Thymus (tissue), 11 donors: Measurements from ENCODE around the gene NUDC. TPM values are rescaled to one million over a fixed set of nuclear protein-coding genes. Genes with fewer than 3 reads are reported as not detected.
"Not testable (repeated sequence)": the region's sequence is repeated elsewhere in the genome, so short reads cannot be mapped to it uniquely, and the experiment has no call there.

Experiments used
- DNase-seq, 9 donors: peaks; one replicate each; pipeline ENCODE4 v3.0.0-alpha.2; 2013; ENCODE audit warnings: low spot score in 9 of 9, low read depth in 6 of 9, missing footprints in 1 of 9
- H3K27ac ChIP-seq, 2 donors: one replicate each; pipeline ENCODE4 v1.5.1; 2013; ENCODE audit warnings: control low read depth in 1 of 2, low read depth in 1 of 2, low read length in 1 of 2, mild to moderate bottlenecking in 1 of 2, moderate library complexity in 1 of 2
- H3K27me3 ChIP-seq, 2 donors: one replicate each; pipeline ENCODE4 v1.5.1; 2013; ENCODE audit warnings: low read length in 1 of 2; ENCODE audit not compliant: control insufficient read depth in 2 of 2, insufficient read depth in 1 of 2
- H3K36me3 ChIP-seq, 2 donors: one replicate each; pipeline ENCODE4 v1.5.1; 2013; ENCODE audit warnings: low read length in 1 of 2, mild to moderate bottlenecking in 1 of 2, moderate library complexity in 1 of 2; ENCODE audit not compliant: control insufficient read depth in 2 of 2, insufficient read depth in 2 of 2
- H3K4me1 ChIP-seq, 2 donors: one replicate each; pipeline ENCODE4 v1.5.1; 2013; ENCODE audit warnings: low read length in 2 of 2; ENCODE audit not compliant: control insufficient read depth in 2 of 2, insufficient read depth in 2 of 2
- H3K4me3 ChIP-seq, 2 donors: one replicate each; pipeline ENCODE4 v1.5.1; 2013; ENCODE audit warnings: low read length in 2 of 2, control low read depth in 1 of 2, mild to moderate bottlenecking in 1 of 2
- H3K9me3 ChIP-seq, 2 donors: one replicate each; pipeline ENCODE4 v1.5.1; 2013; ENCODE audit warnings: low read length in 1 of 2, mild to moderate bottlenecking in 1 of 2; ENCODE audit not compliant: control insufficient read depth in 2 of 2, insufficient read depth in 1 of 2
- WGBS: extraction: QIAGEN DNeasy Blood & Tissue Kit; methylation state at CpG from one replicate; pipeline ENCODE4 v1.1.7; 2013; 5-methylcytosine and 5-hydroxymethylcytosine counted together
- polyA plus RNA-seq: library from polyadenylated mRNA; stranded (reverse); fragments of 200-250 nt; gene quantifications from one replicate; pipeline ENCODE4 v1.2.3, GENCODE V29; 2013
- total RNA-seq: library from RNA; stranded (reverse); fragments of 120-200 nt; gene quantifications from one replicate; pipeline ENCODE4 v1.2.4, GENCODE V29; 2013
- donor health status: healthy.

The NUDC gene
- total and polyA plus RNA-seq, 2 donors = 48.1 to 51.6 TPM

DNA sequence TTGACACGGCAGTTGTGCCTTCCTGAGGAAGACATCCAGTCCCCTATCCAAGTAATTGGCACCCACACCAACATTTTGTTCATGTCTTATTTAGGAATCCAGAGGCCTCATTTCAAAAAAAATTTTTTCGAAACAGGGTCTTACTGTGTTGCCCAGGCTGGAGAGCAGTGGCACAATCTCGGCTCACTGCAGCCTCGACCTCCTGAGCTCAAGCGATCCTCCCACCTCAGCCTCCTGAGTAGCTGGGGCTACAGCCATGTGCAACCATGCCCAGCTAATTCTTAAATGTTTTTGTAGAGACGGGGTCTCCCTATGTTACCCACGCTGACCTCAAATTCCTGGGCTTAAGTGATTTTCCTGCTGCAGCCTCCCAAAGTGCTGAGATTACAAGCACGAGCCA is 62.7 kb downstream of the NUDC start:
- Histone ChIP-seq H3K4me3 (no peak overlapping the region), H3K36me3 (no peaks in the 10 kb centered on the region), H3K9me3 (no peaks in the 10 kb centered on the region), H3K4me1 (no peaks in the 10 kb centered on the region), H3K27ac (no peak overlapping the region), H3K27me3 (peaks cover 0 to 18% of the 10 kb centered on the region in 2 donors)
- DNase-seq = no peak
- 95% methylated on average over 8 of the region's 8 CpGs for WGBS

DNA sequence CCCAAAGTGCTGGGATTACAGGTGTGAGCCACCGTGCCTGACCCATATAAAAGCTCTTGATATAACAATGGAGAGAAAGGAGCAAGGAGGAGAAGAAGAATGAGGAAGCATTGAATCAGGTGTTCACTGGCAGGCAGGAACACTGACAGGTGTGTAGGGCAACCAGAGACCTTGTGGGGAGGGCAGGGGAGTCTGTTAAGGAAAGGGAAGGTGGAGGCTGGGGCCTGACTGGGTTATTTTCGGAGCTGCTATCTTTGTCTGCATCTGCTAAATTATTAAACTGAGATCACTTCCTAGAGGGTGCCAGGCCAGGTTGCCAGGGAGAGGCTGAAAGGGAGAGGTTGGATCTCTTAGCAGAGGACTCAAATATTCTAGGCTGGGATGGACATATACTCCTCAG is 65.1 kb downstream of the NUDC start:
- no peak for DNase-seq
- no peak overlapping the region for H3K27ac ChIP-seq

DNA sequence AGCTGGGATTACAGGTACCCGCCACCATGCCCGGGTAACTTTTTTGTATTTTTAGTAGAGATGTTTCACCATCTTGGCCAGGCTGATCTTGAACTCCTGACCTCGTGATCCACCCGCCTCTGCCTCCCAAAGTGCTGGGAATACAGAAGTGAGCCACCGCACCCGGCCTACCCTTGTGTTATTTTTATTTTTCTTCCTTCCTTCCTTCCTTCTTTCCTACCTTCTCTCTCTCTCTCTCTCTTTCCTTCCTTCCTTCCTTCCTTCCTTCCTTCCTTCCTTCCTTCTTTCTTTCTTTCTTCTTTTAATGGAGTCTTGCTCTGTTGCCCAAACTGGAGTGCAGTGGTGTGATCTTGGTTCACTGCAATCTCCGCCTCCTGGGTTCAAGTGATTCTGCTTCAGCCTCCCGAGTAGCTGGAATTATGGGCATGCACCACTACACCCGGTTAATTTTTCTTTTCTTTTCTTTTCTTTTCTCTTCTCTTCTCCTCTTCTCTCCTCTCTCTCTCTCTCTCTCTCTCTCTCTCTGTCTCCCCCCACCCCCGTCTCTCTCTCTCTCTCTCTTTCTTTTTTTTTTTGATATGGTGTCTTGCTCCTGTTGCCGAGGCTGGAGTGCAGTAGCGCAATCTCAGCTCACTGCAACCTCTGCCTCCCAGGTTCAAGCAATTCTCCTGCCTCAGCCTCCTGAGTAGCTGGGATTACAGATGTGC is 68.0 kb downstream of the NUDC start:
- peaks cover 6 to 22% of the 10 kb centered on the region in 2 donors for H3K4me1 ChIP-seq
- H3K4me3 ChIP-seq, DNase-seq, H3K27ac ChIP-seq, H3K36me3 ChIP-seq: not testable (repeated sequence)
- H3K9me3 ChIP-seq = peaks cover 0 to 13% of the 10 kb centered on the region in 2 donors
- peaks cover 26 to 53% of the 10 kb centered on the region in 2 donors for H3K27me3 ChIP-seq
- 93% methylated on average over 12 of the region's 12 CpGs for WGBS

More for the DNA sequence above, 65.1 kb downstream of the NUDC start:
- no peaks in the 10 kb centered on the region for H3K36me3 ChIP-seq
- peaks cover 0 to 4% of the 10 kb centered on the region in 2 donors for H3K9me3 ChIP-seq
- no peak overlapping the region for H3K4me3 ChIP-seq
- H3K27me3 ChIP-seq = peaks cover 4 to 32% of the 10 kb centered on the region in 2 donors
- peaks cover 0 to 8% of the 10 kb centered on the region in 2 donors for H3K4me1 ChIP-seq
- 55% methylated on average over 2 of the region's 2 CpGs for WGBS

DNA sequence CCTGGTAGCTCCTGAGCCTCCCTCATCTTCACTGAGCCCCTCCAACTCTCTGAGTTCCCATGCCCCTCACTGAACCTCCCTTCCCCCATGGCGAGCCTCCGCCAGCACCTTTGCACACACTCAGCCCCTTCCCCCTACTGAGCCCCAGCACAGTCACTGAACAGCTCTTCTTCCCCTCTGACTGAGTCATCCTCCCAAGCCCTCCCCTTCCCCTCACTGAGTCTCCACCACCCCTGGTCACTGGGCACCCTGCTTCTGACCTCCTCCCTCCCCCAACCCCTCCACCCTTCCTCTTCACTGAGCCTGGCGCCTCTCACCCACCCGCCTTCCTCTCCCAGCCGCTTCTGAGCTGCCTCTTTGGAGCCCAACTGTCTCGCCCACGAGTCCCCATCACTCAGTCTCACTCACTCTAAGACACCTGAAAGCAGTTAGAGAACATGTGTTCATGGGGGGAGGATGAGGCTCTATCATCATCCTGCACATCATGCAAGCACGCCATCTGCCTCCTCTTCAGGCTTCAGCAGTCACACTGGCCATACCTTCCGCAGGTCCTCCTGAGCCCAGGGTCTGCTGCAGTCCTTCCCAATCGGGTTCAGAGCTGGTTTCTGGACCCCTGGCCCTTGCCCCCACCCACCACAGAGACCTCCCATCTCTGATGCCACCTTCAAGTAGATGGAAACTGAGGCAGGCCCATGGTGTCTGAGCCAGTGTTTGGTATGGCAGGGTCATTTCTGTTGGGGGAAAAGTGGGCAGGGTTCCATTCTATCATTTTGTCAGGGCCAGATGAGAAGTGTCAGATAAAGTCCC is 70.0 kb downstream of the NUDC start:
- peaks cover 45 to 69% of the 10 kb centered on the region in 2 donors for H3K27me3 ChIP-seq
- peaks cover 7 to 26% of the 10 kb centered on the region in 2 donors for H3K4me1 ChIP-seq
- WGBS = 42% methylated on average over 10 of the region's 10 CpGs
- H3K9me3 ChIP-seq = peaks cover 0 to 13% of the 10 kb centered on the region in 2 donors
- no peak overlapping the region for H3K4me3 ChIP-seq
- no peaks in the 10 kb centered on the region for H3K36me3 ChIP-seq
- peak in 1 of 9 donors; percentile 56 for DNase-seq
- H3K27ac ChIP-seq = no peak overlapping the region

DNA sequence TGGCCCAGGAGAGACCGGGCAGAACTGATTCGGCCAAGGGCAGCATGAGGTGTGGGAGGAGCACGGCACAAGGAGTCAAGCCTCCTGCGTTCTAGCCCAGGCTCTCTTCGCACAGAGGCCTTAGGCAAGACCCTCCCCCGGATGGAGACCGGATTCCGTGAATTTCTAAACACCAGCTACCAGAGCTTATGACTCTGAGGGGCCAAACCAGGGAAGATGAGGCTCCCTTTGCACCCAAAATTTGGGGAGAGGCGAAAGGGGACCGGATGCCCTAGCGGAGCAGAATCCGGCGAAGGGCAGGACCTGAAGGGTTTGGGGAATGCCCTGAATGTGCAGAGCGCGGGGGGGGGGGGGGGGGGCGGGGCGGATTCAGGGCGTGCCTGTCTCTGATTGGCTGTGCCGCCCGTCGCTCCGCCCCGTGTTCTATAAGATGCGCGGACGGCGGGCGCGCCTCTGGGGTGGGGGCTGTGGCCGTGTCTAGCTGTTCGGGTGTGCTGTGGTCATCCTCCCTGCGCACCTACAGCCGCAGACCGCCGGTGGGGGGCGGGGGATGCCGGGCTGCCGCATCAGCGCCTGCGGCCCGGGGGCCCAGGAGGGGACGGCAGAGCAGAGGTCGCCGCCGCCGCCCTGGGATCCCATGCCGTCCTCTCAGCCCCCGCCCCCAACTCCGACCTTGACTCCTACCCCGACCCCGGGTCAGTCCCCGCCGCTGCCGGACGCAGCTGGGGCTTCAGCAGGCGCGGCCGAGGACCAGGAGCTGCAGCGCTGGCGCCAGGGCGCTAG is 71.9 kb downstream of the NUDC start, which contains the start of gene TRNP1:
TRNP1 (plus strand) TSS at position 456 of the 783 bp plus-strand sequence; CDS start at position 551, 95 bp downstream.
- WGBS = under 1% methylated on average over 59 of the region's 61 CpGs
- Histone ChIP-seq H3K27me3 (peaks cover 51 to 80% of the 10 kb centered on the region in 2 donors), H3K4me1 (peaks cover 9 to 37% of the 10 kb centered on the region in 2 donors), H3K27ac (peak within 1 kb of the TSS in 1 of 2 donors; percentile 15), H3K9me3 (peaks cover 0 to 13% of the 10 kb centered on the region in 2 donors), H3K4me3 (peak within 1 kb of the TSS; percentile 18 to 50), H3K36me3 (no peaks in the 10 kb centered on the region)
- peak in 4 of 9 donors; percentile 32 to 65 (median 40) for DNase-seq

DNA sequence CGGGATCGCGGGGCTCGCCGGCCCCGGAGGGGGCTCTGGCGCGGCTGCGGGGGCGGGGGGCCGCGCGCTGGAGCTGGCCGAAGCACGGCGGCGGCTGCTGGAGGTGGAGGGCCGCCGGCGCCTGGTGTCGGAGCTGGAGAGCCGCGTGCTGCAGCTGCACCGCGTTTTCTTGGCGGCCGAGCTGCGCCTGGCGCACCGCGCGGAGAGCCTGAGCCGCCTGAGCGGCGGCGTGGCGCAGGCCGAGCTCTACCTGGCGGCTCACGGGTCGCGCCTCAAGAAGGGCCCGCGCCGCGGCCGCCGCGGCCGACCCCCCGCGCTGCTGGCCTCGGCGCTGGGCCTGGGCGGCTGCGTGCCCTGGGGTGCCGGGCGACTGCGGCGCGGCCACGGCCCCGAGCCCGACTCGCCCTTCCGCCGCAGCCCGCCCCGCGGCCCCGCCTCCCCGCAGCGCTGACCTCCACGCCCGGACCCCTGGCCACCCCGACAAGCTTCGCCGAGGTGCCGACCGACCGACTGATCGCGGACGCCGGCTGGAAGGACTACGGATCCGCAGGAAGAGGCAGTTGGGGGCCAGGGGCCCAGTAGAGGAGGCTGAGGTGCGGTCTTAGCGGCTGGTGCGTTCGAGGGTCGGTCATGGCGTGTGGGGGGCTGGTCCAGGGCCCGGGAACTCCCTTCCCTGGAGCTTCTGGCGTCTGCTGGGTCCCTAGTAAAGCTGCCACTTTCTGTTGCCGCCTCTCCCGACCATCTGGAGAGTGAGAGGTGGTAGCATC is 72.7 kb downstream of the NUDC start:
- 2% methylated on average over 97 of the region's 97 CpGs for WGBS
- peaks cover 51 to 77% of the 10 kb centered on the region in 2 donors for H3K27me3 ChIP-seq

DNA sequence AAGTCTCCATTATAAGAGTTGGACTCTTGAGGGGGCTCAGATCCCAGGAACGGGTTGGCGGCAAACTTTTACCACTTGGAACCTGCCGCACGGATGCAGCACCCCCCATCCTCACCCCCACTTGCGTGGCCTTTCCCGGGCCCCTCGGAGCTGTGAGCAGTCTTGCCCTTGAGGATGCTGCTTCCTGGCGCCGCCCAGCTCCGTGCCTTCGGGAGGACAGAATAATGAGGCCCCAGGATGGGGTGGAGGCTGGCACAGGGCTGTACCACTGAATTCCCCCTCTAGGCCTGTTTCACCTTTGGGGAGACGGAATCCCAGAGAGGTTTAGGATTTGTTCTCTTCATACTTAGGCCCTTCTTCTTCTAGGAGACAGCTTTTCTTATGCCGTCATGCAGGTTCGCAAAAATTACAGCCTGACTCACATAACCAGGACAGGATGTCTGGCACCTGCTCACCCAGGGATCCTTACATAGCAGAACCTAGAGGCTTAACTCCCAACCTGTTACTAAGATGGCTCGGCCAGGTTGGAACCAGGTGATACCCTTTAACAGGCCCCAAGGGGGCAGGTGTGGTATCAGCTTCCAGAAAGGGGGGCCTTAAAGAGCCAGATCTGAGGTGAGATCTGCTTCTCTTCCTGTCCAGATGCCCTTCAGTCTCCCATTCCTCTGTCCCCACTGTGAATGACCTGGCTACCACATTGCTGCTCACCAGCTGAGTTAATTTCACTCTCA is 73.4 kb downstream of the NUDC start:
- peaks cover 0 to 13% of the 10 kb centered on the region in 2 donors for H3K9me3 ChIP-seq
- H3K27me3 ChIP-seq = peaks cover 51 to 73% of the 10 kb centered on the region in 2 donors
- H3K27ac ChIP-seq = no peak overlapping the region
- no peak for DNase-seq
- H3K4me3 ChIP-seq = peak overlapping the region in 1 of 2 donors; percentile 18
- H3K4me1 ChIP-seq = peaks cover 9 to 37% of the 10 kb centered on the region in 2 donors
- no peaks in the 10 kb centered on the region for H3K36me3 ChIP-seq
- WGBS = 53% methylated on average over 15 of the region's 15 CpGs

More for the DNA sequence above, 72.7 kb downstream of the NUDC start:
- Histone ChIP-seq H3K36me3 (no peaks in the 10 kb centered on the region), H3K9me3 (peaks cover 0 to 13% of the 10 kb centered on the region in 2 donors), H3K27ac (peak overlapping the region in 1 of 2 donors; percentile 15), H3K4me1 (peaks cover 9 to 37% of the 10 kb centered on the region in 2 donors), H3K4me3 (peak overlapping the region; percentile 18 to 50)
- no peak for DNase-seq

DNA sequence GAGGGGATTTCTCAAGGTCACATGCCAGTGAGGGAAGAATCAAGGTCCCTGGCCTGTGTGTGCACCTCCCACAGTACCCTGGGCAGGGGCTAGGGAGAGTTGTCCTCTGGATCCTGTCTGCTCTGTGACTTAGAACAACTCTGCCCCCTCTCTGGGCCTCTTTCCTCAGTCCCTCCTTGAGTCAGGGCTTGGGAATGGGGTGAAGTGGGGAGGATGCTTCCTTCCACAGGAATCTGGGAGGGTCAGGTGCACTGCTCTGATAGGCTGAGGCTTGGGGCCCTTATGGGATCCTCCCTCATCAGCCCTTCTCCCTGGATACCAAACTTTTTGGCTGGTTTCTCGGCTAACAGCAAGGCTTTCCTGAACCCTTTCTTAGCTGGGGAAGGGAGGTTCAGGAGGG is 74.5 kb downstream of the NUDC start:
- no peaks in the 10 kb centered on the region for H3K36me3 ChIP-seq
- H3K4me3 ChIP-seq = no peak overlapping the region
- H3K27me3 ChIP-seq = peaks cover 51 to 68% of the 10 kb centered on the region in 2 donors
- peaks cover 0 to 13% of the 10 kb centered on the region in 2 donors for H3K9me3 ChIP-seq
- peaks cover 9 to 35% of the 10 kb centered on the region in 2 donors for H3K4me1 ChIP-seq
- DNase-seq = no peak
- H3K27ac ChIP-seq = no peak overlapping the region
- 97% methylated on average over 1 of the region's 1 CpG for WGBS
